ENCODE data around the gene ST6GALNAC6.
A peak's percentile ranks its signal among the peaks of the same experiment; 100 is the strongest.
"Not testable (repeated sequence)": the region's sequence is repeated elsewhere in the genome, so short reads cannot be mapped to it uniquely, and the experiment has no call there.

Gene ST6GALNAC6

GRCh38 chr9:127836561-127836960 is 62.8 kb downstream of the ST6GALNAC6 start:
- Mint-ChIP-seq H3K4me1 (peaks cover 12% of the 10 kb centered on the region), H3K27ac (peak overlapping the region; percentile 78)
- DNase-seq (ENCODE audit: low spot score in 2 of 2); ATAC-seq; H3K9me3 Mint-ChIP-seq; H3K36me3 Mint-ChIP-seq; H3K4me3 Mint-ChIP-seq: not testable (repeated sequence)

DNA sequence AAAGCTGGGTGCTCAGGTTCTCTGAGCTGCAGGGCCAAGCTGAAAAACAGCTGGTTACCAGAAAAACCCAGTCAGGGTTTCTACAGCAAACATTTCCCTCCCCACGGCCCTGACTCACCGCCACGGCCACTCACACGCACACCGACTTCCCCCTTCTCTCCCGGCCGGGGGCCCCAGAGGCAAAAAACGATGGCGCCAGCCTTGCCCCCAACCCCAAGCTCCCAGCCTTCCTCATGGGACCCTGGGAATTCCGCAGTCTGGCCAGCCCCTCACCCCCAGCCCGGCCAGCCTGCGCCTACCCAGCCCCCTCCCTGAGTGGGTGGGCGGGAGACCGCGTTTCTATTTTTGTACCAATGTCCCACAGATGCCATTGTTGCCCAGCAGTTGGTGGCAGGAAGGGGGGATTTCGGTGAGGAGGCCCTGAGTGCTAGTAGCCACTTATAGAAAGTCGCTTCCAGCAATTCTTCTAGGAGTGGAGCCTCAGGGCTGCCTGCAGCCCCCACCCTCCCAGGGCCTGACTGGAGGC is 63.3 kb downstream of the ST6GALNAC6 start:
- ATAC-seq (peak; percentile 73), DNase-seq (ENCODE audit: low spot score in 2 of 2) (no peak)
- peak overlapping the region; percentile 78 for H3K27ac Mint-ChIP-seq
- H3K36me3 Mint-ChIP-seq, result peaks cover under 1% of the 10 kb centered on the region
- peaks cover 12% of the 10 kb centered on the region for H3K4me1 Mint-ChIP-seq
- no peaks in the 10 kb centered on the region for H3K9me3 Mint-ChIP-seq
- H3K4me3 Mint-ChIP-seq, result no peak overlapping the region
